GM03348 (cell line): ENCODE results near the gene PLCXD1.
"Not testable (repeated sequence)": the region's sequence is repeated elsewhere in the genome, so short reads cannot be mapped to it uniquely, and the experiment has no call there.

Experiments used
- DNase-seq: peaks from one replicate; pipeline ENCODE4 v3.0.0; 2012; ENCODE audit warnings: low spot score

PLCXD1 gene

GRCh38 chrX:281166-281999, at the start of gene PLCXD1:
Gene PLCXD1, plus strand, starts transcription at chrX:281381. Its CDS starts 2,807 bp downstream, at chrX:284188.
- no peak for DNase-seq

DNA sequence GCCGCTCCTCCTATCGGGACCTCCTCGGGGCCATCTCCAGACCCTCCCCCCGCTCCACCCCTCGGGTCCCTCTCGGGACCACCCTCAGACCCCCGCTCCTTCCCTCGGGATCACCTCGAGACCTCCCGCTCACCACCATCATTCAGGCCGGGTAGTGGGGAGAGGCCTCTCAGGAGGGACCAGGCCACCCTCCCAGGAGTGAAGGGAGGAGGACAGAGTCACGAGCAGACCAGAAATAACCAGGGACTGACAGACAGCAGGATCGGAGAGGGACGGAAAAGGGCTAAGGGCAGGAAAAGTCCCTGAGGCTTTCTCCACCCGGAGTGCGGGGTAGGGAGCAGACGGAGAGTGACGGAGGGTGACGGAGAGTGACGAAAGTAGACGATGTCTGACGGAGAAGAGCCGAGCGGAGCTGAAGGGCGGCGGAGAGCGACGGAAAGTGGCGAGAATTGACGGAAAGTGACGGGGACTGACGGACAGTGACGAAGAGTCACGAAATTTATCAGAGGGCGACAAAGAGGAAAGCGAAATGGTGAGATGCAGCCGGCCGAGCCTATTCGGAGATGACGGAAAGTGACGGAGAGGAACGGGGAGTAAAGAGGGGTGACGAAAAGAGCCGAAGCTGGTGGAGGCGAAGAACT, 49.4 kb upstream of the PLCXD1 start:
- not testable (repeated sequence) for DNase-seq

- not testable (repeated sequence) for DNase-seq
Measured at GRCh38 chrX:232278-232655, 48.9 kb upstream of the PLCXD1 start.

DNA sequence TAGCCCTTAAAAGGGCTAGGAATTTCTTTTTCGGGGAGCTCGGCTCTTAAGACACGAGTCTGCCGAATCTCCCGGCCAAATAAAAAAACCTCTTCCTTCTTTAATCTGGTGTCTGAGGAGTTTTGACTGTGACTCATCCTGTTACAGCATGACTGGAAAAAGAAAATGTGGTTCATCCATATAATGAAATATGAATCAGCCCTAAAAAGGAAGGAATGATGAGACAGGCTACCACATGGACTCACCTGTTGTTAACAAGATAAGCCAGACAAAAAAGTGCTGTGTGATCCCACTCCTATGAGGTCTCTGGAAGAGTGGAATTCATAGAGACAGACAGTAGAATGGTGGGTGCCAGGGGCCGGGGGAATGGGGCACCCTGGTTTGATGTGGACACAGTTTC, 45.0 kb upstream of the PLCXD1 start:
- not testable (repeated sequence) for DNase-seq

DNA sequence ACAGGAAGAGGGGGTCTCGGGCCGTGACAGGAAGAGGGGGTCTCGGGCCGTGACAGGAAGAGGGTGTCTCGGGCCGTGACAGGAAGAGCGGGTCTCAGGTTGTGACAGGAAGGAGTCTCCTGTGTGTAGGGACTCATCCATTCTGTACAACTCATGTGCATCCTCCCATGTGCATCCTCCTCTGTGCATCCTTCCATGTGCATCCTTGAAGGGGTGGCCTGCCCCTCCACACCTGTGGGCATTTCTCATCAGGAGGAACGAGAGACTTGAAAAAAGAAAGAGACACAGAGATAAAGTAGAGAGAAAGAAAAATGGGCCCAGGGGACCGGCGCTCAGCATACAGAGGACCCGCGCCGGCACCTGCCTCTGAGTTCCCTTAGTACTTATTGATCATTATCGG, 30.2 kb upstream of the PLCXD1 start:
- DNase-seq = no peak

GRCh38 chrX:251396-252243, 29.6 kb upstream of the PLCXD1 start:
- DNase-seq = not testable (repeated sequence)

DNA sequence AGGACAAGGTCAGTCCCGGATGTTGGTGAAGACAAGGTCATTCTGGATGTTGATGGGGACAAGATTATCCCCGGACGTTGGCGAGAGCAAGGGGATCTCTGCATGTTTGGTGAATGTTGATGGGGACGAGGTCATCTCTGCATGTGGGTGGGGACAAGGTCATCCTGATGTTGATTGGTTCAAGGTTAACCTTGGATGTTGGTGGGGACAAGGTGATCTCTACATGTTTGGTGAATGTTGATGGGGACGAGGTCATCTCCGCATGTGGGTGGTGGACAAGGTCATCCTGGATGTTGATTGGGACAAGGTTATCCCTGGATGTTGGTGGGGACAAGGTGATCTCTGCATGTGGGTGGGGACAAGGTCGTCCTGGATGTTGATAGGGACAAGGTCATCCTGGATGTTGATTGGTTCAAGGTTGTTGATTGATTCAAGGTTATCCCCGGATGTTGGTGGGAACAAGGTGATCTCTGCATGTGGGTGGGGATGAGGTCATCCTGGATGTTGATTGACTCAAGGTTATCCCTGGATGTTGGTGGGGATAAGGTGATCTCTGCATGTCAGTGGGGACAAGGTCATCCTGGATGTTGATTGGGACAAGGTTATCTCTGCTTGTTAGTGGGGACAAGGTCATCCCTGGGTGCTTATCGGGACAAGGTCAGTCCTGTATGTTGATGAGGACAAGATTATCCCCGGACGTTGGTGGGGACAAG, 28.8 kb upstream of the PLCXD1 start:
- DNase-seq = no peak

DNA sequence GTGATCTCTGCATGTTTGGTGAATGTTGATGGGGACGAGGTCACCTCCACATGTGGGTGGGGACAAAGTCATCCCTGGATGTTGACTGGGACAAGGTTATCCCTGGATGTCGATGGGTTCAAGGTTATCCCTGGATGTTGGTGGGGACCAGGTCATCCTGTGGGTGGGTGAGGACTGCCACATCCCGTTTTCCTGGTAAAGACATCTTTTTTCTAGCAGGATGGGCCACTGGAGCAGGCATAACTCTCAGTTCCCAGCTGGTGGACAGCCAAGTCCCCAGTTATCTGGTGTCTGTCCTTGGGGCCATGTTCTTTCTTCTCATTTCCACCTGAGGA, 28.3 kb upstream of the PLCXD1 start:
- DNase-seq = no peak

GRCh38 chrX:253451-254297, 27.5 kb upstream of the PLCXD1 start:
- no peak for DNase-seq

DNA sequence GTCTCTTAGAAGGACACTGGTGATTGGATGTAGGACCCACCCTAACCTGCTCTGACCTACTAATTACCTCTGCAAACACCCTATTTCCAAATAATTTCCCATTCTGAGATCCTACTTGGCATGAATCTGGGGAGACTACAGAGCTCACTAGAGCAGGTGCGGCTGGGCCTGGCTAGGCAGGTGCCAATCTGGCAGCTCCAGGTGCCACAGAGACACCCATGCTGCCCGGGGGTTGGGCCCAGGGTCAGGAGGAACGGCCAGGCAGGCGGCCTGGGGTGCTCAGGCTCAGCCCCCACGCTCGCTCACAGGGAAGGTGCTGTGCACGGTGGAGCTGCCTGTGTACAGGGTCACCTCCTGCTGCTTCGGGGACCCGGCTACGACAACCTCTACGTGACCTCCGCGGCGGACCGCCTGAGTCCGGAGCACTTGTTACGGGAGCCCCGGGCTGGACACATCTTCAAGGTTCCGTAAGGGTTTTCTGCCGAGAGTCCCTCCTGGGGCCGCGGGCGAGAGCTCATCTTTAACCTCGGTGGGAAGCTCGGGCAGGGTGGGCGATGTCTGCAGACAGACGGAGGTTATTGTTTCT, 26.5 kb upstream of the PLCXD1 start:
- no peak for DNase-seq

- DNase-seq = no peak
Measured at GRCh38 chrX:255923-256331, 25.3 kb upstream of the PLCXD1 start.

DNA sequence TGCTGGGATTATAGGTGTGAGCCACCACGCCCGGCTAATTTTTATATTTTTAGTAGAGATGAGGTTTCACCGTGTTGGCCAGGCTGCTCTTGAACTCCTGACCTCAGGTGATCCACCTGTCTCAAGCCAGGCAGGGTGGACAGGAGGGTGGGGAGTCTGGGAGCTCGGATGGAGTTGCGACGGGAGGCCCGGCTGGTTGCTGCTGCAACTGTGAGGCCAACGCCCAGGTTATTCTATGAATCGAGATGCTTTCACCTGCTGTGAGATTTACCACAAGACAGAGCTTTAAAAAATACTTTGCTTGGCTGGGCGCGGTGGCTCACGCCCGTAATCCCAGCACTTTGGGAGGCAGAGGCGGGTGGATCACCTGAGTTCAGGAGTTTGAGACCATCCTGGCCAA, 24.1 kb upstream of the PLCXD1 start:
- DNase-seq = not testable (repeated sequence)

- DNase-seq = no peak
Measured at GRCh38 chrX:257681-258289, 23.4 kb upstream of the PLCXD1 start.

DNA sequence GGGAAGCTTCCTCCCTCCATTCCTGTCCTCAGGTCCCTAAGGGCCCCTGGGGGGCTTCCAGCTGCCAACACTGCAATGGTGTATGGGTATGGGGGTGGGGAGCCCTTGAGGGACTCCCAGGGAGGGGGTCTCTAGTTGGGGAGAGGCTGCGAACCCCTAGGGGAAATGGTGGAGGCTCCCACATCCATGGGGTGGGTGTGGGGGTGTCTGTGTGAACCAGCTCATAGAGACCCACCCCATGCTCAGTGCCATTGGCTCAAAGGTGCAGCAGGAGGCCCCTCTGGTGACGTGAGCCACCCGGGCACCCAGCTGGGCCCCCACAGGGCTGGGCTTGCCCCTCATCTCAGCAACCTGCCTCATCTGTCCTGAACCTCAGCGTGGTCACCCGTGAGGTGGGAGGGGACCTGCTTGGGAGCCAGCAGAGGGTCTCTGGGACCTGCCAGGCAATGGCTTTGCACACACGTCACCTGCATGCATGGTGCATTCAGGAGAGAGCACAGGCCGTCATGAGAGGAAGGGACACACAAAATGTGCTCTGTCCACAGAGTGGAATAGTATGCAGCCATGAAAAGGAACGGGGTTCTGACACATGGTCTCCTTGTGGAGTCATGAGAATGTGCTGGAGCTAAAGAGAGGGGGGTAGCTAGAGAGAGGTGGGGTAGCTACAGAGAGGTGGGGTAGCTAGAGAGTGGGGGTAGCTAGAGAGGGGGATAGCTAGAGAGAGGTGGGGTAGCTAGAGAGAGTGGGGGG, 22.7 kb upstream of the PLCXD1 start:
- DNase-seq = no peak

GRCh38 chrX:259692-260355, 21.4 kb upstream of the PLCXD1 start:
- DNase-seq = no peak

DNA sequence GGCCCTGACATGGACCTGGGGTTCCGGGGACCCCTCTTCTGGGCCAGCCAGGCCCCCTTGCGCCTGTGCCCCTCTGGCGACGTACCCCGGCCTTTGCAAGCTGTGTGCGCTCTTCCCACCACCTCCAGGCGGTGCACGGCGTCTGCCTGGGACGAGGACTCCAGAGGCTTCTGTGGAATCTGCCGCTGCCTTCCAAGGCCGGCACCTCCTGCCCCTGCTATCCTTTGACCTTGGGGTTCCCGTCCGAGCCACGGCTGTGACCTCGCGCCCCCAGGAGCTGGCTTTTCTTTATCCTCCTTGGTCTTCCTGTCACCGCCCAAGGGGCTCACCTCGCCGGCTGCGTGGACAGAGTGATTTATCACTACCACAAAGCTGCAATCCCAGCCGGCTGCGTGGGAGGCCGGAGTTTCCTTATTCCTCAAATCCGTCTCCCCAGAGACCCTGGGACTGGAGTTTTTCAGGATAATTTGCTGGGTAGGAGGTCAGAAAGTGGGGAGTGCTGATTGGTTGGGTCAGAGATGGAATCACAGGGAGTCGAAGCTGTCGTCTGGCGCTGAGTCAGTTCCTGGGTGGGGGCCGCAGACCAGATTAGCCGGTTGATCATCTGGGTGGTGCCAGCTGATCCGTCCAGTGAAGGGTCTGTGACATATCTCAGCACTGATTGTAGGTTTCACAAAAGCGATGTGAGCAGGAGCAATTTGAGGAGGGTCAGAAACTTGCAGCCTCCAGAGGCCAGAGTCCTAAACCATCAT, 19.8 kb upstream of the PLCXD1 start:
- DNase-seq = no peak

DNA sequence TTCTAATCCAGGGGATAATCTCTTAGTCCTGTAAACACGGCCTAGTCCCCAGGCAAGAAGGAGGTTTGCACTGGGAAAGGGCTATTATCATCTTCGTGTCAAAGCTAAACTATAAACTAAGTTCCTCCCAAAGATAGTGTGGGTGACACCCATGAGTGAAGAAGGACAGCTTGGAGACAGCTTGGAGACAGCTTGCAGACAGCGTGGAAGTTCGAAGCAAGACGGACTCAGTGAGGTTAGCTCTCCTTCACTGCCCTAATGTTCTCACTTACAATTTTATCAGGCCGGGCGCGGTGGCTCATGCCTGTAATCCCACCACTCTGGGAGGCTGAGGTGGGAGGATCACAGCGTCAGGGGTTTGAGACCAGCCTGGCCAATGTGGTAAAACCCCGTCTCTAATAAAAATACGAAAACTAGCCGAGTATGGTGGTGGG, 19.2 kb upstream of the PLCXD1 start:
- no peak for DNase-seq

DNA sequence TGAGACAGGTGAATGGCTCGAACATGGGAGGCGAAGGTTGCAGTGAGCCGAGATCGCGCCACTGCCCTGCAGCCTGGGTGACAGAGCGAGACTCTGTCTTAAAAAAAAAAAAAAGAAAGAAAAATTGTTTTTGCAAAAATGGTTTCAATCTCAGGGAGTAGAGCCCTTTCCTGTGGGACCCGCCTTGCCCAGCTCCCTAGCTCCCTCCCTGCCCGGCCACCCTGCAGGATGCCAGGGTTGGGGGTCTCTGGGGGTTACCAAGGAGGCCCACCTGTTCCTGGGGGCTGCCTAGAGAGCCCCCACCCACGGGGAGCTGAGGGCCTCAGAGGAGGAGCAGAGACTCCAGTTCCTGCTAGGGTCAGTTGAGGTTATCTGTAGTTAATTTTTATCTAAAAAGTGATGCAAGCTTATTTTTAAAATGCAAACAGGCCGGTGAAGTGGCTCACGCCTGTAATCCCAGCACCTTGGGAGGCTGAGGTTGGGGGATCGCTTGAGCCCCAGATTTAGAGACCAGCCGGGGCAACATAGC, 18.7 kb upstream of the PLCXD1 start:
- no peak for DNase-seq
